Fibroblast of pulmonary artery (primary cell): ENCODE measurements around the gene SLC6A7.

Experiments
- DNase-seq: peaks from one replicate; pipeline ENCODE4 v3.0.0-alpha.2; 2010; ENCODE audit warnings: low read depth
- H3K4me3 ChIP-seq: replicated peaks from 2 replicates; pipeline ENCODE4 v1.5.1; 2011; ENCODE audit warnings: low read depth, mild to moderate bottlenecking, control low read depth, low read length, moderate library complexity
- CTCF ChIP-seq: IDR thresholded peaks from 2 replicates; pipeline ENCODE4 v1.5.1; 2011; ENCODE audit warnings: mild to moderate bottlenecking, control low read depth, low read length, inconsistent platforms; ENCODE audit errors: missing control alignments

The SLC6A7 gene

GRCh38 chr5:150256410-150257064 is 66.7 kb downstream of the SLC6A7 start:
- no peak for DNase-seq
- no peak overlapping the region for H3K4me3 ChIP-seq
- TF ChIP-seq CTCF: no peak

- no peak for TF ChIP-seq CTCF
- H3K4me3 ChIP-seq: no peak overlapping the region
- DNase-seq: no peak
These were observed 67.6 kb downstream of the SLC6A7 start for GRCh38 chr5:150257424-150257823.

GRCh38 chr5:150258130-150258529 is 68.3 kb downstream of the SLC6A7 start:
- H3K4me3 ChIP-seq: no peak overlapping the region
- TF ChIP-seq CTCF: no peak
- DNase-seq: no peak
